Activated naive CD8-positive, alpha-beta T cell treated with anti-CD3 and anti-CD28 coated beads, Interleukin-2, amount 50 U/mL, for 16 hours (primary cell): ENCODE results near the gene MROH9.
"Not testable (repeated sequence)": the region's sequence is repeated elsewhere in the genome, so short reads cannot be mapped to it uniquely, and the experiment has no call there.

ENCODE experiments used
- DNase-seq: peaks from one replicate; pipeline ENCODE4 v3.0.0-alpha.2; 2020; ENCODE audit warnings: low read depth, low spot score

MROH9 gene, protein sequence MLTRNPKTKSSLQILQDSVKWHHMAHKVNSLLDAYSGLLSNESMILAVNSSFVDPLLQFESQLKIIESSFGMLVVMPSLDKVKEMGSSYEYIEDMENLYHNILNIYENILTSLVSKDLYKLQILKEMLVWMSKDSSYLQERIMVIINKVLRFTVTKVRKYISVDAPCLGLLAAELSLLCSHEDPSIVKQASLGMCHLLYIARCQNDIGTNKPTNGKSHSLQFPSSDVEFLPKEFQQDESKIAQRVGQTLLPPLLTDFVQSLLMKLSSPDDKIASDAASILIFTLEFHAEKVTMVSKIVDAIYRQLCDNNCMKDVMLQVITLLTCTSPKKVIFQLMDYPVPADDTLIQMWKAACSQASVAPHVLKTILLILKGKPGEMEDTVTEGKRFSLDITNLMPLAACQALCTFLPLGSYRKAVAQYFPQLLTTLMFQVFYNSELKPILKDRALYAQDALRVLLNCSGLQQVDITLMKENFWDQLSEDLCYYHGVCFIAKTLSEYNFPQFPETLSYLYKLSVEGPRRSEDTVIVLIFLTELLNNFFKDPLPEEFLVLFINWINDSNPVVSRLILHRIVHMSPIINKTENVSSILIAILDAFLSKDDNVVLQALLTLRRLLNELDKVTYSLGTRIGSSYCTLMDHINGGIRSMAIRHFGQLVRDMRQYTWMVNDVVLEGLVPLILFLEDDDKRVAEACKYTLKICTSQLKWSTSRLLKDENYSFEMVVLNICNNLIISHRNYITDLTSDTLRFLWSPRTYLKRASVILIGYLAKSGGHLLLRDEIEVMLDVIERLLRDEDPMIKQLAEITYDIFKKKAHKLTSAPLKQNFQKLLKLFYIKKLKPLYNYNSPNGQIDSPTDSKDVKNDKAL

DNA sequence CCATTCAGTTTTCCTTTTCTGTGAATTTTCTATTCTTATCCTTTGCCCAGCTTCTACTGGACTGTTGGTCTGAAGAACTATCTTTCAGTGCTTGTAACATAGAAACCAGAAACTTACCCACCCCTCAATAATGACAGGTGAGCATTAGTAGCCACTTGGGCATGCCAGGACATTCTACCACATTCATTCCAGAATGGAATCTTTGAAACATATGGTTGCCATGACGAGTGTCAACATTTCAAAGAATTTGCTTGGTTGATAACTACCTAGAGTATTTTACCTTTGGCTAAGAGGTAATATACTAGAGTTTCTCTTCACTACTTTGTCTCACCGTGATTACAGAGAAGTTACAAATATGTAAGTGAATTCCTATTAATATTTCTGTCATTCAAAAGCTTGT, at the start of gene MROH9:
TSS of gene MROH9 (plus strand) at position 304 of the 400 bp plus-strand sequence. CDS start 10,023 bp downstream, outside the sequence.
- no peak for DNase-seq

DNA sequence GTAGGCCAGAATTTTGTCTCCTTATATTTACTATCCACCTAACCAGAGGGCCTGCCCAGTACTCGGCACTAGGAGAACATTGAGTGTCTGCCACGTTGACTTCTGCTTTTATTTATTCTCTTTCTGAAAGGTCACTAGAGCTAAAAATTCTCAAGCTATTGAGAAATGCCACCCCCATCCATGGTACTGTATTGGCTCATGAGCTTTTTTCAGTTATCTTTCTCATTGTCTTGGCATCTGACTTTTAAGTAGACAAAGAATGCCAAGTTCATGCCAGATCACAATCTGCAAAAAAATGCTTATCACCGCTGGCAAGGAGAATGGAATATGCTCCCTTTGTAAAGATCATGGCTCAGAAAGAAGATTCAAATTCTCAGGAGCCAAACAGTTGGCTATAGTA, 49.8 kb upstream of the MROH9 start:
- no peak for DNase-seq

DNA sequence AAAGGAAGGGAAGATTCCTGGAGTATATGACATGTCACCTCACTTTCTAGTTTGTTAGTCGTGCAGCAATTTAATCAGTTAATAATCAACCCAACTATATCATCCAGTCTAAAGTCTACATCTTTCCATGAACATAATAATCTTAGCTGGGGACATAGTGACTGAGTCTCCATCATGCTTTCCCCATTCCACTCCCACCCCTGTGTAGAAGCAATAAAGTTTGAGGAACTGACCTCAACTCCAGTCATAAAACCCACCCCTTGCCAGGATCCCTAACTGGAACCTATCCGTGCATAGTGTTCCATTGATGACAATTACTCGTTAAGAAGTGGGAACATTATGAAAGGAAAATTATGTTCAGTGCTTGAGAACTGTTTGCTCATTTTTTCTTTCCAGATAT, 48.9 kb upstream of the MROH9 start:
- no peak for DNase-seq

DNA sequence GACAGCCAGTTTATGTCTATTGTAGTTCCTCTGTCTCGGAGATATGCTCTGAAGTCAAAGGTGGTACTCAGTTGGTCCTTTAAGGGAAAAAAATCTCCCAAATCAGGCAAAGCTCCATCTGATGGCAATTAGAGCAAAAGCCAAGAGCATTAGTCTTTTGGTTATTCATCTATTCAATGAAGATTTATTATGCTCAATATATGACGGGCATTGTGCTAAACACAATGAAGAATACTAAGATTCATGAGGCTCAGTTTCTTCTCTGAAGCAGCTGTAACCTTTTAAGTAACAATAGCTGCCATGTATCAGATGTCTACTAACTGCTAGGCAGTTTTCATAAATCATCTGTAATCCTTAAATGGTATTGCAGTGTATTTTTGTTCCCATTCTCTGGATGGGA, 47.6 kb upstream of the MROH9 start:
- DNase-seq, result no peak

DNA sequence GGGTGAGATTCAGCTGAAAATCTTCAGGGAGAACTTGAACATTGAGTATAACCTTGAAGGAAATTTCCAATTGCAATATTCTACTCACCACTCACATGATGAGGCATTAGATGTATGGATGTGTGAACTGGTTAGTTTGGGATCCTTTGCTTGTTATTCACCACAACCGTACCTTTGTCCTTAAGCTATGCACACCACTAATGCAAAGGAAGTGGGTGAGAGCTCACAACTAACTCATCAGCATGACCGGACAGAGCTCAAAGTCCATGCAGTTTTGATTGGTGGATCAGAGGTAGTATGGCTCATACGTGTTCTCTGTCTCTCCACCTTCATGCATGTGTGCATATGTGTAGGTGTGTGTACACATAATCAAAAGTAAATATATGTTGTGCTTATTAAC, 43.5 kb upstream of the MROH9 start:
- DNase-seq, result no peak

DNA sequence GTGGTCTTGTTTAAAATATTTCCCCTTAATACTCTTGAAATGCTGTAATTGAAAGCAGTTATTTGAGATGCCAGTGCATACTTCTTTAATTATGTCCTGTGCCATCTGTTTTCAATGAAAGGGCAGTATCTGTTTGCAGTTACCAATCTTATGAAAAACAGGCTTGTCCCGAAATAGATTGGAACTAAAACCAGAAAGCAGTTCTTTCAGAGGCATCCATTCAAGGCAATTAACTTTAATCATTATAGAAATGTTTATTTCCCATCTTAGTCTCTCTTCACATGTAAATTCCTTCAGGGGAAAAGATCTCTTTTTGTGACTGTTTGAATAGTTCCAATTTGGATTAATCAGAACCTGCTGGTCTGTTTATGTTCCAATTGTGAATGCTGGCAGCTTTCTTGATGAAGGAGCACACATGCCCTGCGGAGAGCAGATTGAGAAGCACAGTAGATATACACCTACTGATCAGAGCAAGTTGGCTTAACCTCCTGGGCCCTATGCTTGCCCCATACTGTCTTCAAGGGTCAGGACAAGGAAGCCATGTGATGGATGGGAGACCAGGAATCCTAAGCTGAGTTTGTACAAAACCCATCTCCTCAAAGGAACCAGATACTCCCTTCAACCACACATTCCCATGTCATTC, 41.6 kb upstream of the MROH9 start:
- DNase-seq, result no peak

DNA sequence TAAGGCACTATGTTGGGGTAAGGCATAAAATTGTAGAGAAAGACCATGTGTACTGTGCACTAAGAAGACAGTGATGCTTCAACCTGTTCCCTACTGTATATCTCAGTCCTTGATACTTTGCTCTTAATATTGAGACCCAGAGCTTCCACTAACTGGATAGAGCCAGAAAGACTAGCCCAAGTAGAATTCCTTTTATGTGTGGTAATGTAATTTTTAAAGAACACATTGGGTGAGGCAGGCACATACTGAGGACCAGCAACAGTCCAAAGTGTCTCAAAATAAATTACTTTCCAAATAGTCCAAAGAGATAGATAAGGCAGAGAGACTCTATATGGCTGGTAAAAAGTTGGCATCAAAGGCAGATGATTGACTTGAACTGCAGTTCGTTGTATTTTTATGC, 31.4 kb upstream of the MROH9 start:
- no peak for DNase-seq

DNA sequence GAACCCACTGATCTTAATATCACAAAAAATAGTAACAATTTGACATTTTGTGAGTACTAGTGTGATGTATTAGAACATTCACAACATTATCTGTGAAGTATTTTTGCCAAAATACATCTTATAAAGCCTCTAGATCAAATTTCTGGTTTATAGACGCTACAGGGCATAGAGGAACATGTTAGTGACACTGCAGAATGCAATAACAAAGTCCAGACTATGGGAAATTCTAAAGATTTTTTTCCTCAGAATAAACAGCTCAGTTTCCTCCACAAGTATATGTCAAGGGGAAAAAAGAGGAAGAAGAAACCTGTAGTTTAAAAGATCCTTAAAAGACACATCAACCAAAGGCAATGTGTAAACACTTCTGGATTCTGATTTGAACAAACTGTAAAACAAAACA, 26.4 kb upstream of the MROH9 start:
- DNase-seq, result no peak

DNA sequence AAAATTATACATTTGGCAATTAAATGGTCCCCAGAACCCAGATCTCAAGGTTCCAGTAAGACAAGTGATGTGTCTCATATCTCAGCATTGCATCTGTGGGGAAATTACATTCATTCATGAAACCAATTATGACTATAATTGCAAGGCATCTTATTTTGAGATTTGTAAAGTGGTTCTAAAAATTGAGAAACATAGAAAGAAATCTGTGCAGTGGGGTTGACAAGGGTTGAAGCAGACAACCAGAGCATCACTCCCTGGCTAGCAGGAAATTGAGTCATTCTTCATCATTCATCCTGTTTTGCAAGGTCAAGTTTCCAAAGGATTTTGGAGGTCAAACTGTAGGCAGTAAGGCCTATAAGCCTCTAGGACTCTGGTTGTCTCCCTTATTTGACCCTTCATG, 25.1 kb upstream of the MROH9 start:
- DNase-seq, result no peak

DNA sequence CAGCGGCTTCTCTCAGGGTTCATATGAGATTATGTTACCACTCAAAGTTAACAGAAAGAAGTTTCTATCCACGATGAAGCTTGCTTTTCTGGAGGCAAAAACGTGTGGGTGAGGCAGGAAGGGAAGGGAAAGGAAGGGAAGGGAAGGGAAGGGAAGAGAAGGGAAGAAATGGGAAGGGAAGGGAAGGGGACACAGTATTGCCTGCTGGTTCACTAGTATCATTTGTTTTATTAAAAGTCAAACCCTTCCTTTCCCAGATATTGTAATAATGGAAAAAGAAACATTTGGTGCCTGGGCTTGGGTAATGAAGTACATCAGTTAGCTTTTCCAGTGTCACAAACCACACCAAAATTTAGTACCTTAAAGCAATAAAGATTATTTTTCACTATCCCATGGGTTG, 18.0 kb upstream of the MROH9 start:
- DNase-seq, result no peak

DNA sequence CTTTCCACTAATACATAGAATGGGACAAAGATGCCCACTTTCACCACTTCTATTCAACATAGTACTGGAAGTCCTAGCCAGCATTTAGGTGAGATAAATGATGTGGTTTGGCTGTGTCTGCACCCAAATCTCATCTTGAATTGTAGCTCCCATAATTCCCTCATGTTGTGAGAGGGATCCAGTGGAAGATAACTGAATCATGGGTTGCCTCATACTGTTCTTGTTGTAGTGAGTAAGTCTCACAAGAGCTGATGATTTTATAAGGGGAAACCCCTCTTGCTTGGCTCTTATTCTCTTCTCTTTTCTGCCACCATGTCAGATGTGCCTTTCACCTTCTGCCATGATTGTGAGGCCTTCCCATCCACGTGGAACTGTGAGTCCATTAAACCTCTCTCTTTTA, 10.7 kb upstream of the MROH9 start:
- not testable (repeated sequence) for DNase-seq

DNA sequence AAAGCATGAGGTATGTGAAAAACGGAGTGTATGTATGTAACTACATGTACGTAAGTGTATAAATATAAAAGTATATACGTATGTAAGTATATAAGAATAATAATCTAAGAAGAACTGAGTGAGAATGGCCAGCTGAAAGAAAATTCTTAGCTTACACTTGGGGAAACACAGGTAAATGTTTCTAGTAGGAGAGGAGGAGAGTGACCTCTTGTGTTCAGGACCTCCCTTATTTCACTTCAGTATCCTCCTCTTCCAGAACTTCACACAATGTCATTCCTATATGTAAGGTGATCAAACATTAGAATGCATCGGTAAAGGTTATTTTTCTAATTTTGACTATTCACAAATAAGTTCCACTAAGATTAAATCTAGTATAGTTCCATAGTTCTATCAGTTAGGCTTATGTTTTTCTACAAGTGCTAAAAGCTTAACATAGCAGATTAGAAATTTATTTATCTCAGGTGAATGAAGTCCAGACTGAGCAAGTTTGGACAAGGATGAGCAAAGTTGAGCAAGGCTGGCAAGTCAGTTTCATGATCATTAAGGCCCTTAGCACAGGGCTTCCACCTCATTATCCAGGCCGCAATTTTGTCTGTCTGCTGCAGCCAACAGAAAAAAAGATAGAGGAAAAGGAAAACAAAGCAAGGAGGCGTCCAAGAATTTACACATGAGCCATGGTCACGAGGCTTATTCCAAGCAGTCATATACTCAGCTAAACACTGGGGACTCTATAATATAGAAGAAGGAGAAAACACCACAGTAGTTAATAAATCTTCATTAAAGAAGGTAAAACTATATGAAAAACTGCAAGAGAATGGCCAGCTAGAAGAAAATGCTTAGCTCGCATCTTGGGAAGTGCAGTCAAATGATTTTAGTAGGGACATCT, 7.1 kb upstream of the MROH9 start:
- no peak for DNase-seq

DNA sequence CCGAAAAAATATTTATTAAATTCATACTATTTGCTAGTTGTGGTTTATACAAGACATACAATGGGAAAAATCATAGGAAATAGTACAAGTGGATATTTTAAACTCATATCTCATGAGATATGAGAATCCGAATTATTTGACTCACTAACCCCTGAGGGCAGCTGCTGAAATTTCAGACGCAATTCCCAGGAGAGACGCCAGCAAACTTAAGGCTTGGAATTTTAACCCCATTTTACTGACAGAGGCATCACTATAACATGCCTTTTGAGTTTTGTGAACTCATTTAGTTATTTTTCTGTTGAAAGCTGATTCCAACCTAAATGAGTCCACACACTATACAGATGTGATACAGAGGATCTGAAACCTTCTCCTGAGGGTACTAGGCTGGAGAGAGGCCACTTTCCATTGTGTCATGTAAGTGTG, 5.9 kb upstream of the MROH9 start:
- no peak for DNase-seq

DNA sequence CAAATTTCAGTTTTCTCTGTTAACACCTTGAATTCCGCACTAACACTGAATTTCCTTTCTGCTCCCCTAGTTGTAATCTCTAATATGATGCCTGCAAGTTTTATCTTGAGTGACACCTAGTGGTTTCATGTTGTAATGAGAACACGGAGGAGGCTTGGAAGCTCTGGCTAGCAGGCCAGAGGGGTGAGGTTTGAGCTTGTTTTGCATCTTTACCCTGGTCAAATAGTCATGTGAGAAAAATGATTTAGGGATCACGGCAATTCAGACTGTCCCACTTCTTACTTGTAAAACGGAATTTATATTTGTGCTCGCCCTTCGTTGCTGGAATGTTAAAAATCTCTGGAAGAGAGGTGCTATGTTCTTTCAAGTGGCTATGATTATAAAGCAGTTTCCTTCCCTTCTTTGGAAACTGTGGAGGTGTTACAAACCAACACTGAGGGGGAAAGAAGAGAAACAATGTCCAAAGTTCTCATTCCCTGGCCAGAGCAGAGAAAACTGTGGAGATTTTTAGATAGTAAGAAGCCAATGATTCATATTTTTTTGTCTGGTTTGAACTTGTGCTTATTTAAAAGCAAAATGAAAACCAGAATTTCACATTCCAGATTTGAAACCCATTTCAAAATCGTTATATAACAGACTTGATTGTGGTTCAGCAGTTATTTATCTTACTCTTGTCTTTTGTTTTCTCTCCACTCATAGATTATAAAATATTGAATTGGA, 5.3 kb upstream of the MROH9 start:
- DNase-seq, result no peak

DNA sequence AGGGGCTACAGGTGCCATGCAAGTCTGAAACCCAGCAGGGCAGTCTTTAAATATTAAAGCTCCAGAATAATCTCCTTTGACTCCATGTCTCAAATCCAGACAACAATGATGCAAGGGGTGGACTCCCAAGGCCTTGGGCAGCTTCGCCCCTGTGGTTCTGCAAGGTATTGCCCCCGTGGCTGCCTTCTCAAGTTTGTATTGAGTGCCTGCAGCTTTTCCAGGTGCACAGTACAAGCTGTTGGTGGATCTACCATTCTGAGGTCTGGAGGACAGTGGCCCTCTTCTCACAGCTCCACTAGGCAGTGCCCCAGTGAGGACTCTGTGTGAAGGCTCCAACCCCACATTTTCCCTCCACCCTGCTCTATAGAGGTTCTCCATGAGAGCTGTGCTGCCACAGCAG, 3.7 kb upstream of the MROH9 start:
- no peak for DNase-seq

DNA sequence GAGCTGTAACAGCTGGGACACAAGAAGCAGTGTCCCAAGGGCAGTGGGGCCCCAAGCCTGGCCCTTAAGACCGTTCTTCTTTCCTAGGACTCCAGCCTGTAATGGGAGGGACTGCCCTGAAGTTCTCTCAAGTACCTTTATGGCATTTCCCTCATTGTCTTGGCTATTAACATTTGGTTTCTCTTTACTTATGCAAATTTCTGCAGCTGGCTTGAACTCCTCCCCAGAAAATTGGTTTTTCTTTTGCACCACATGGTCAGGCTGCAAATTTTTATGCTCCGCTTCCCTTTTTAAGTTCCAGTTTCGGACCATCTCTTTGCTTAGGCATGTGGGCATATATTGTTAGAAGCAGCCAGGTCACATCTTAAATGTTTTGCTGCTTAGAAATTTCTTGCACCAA, 3.1 kb upstream of the MROH9 start:
- DNase-seq, result no peak

DNA sequence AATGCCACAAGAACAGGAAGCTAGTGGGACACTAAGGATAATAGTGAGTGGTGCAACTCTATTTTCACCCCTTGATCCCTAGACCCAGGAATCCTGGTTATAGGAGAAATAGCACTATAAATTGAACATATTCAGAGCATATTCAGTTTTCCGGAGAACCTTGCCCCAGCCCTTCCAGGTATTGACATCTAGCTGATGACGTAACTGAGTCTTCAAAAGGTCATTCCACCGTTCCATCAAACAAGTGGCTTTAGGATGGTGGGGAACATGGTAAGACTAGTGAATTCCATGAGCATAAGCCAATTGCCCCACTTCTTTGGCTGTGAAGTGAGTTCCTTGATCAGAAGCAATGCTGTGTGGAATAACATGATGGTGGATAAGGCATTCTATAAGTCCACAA, 2.9 kb downstream of the MROH9 start:
- no peak for DNase-seq

DNA sequence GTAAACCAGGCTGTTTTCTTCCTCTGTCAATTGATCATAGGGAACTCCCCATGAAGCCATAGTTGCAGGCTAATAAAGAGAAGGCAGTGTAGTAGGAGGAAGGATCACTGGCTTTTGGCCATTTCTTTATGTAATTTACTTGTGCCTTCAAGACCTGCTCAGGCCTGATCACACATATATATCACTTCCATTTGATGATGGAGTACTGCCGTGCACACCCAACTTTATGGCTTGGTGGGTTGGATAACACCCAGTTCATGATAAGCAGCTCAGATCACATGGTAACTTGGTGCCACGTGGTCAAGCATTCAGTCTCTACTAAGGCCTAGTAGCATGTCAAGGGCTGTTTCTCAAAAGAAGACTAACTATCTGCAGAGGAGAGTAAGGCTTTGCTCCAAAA, 4.1 kb downstream of the MROH9 start:
- no peak for DNase-seq

DNA sequence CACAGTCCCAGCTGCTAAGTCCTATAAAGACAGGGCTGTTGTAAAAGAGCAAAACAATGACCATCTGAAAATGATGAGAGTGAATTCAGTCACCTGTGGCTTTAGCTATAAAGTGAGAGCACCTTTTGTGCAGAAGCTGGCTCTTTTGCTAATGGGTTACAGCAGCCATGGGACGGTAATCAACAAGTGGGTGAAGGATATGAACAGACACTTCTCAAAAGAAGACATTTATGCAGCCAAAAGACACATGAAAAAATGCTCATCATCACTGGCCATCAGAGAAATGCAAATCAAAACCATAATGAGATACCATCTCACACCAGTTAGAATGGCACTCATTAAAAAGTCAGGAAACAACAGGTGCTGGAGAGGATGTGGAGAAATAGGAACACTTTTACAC, 16.4 kb downstream of the MROH9 start:
- not testable (repeated sequence) for DNase-seq

DNA sequence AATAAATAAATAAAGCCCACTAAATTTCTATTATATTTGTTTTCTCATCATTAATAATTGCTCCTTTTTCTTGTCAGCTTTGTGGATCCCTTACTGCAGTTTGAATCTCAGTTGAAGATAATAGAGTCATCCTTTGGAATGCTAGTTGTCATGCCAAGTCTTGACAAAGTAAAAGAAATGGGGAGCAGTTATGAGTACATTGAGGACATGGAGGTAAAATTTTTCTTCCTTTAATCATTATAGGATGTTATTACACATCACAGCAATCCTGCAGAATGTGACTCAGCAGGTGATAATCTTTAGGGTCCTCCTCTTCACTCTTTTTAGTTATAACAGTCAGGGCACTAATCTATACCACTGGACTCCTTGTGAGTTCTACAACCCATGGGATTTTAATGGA, 24.1 kb downstream of the MROH9 start:
- DNase-seq, result no peak

DNA sequence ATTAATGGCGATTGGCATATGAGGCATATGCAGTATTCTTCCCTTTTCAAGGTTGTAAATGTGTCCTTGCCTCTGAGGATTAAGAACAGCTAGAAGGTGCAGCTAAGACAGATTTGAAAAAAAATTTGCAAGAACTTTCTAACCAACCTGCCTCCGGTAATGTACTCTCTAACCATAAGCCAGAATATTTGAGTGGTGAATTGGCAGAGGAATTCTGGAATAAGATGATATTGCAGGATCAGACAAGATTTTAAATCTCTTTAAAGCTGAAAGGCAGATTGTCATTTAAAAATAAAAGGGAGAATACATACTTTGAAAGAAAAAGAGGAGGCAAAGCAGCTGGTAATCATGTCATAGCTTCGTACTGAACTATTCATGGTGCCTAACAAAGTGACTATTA, 29.2 kb downstream of the MROH9 start:
- DNase-seq, result no peak
